GM08714 (cell line): ENCODE measurements around the gene CD55.

ENCODE experiments used
- H3K4me3 ChIP-seq: fragments of 200-500 bp; sonication (Bioruptor generic); 2 replicates; pipeline ENCODE4 v1.5.1; 2014; ENCODE audit warnings: mild to moderate bottlenecking, low read length, inconsistent platforms
- ZNF274 ChIP-seq: IDR thresholded peaks from 2 replicates; pipeline ENCODE4 v1.6.1; 2012; ENCODE audit warnings: mild to moderate bottlenecking, low read depth, low read length

The CD55 gene

DNA sequence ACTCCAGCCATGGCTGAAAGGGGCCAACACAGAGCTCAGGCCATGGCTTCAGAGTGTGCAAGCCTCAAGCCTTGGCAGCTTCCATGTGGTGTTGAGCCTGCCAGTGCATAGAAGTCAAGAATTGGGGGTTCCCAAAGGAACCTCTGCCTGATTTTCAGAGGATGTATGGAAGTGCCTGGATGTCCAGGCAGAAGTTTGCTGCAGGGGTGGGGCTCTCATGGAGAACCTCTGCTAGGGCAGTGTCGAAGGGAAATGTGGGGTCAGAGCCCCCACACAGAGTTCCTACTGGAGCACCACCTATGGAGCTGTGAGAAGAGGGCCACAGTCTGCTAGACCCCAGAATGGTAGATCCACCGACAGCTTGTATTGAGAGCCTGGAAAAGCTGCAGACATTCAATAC lies 29.8 kb upstream of the CD55 start:
- no peak overlapping the region for H3K4me3 ChIP-seq
- TF ChIP-seq ZNF274: no peak

DNA sequence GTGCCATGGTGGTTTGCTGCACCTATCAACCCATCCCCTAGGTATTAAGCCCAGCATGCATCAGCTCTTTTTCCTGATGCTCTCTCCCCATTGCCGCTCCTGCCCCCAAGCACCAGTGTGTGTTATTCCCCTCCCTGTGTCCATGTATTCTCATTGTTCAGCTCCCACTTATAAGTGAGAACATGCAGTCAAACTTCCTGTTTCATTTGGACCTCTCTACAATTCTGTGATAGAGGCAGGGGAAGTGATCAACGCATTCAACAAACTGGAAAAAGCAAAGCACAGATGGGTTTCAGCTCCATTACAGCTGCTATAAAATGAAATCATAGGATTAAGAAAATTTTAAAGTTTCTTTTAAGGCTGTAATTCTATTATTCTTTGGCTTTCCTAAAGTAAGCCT lies 23.3 kb upstream of the CD55 start:
- no peak overlapping the region for H3K4me3 ChIP-seq
- no peak for TF ChIP-seq ZNF274

DNA sequence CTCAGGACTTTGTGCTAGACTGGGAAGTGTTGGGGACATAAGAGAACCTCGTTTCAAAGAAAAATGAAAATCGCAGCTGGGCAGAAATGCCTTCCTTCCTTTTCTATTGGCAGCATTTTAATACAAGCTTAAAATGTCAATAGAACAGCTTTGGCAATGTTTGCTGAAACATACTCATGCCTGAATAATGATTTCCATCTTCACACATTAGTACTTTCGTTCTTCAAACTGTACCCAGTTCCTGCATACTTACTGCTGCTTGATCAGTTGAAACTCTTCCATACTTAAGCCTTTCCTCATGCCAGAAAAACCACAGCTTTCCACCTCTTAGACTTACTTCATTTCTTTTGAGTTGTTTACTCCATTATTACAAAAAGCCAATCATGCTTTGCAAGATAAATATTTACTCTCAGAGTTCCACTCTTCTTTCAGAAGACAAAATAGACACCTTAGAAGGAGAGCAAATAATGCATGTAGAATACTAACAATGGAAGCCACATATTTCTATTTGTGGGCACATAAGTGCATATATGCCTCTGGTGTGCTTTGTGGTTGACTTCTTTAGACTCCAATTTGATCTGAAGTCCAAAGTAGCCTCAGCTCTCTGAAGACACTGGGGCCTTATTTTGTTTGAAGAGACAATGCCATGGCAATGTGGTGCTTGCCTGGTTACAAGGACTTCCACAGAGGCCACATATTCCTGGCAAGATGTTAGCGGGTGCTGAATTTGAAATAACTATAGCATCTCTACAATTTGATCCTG lies 22.7 kb upstream of the CD55 start:
- TF ChIP-seq ZNF274: no peak
- H3K4me3 ChIP-seq: no peak overlapping the region

DNA sequence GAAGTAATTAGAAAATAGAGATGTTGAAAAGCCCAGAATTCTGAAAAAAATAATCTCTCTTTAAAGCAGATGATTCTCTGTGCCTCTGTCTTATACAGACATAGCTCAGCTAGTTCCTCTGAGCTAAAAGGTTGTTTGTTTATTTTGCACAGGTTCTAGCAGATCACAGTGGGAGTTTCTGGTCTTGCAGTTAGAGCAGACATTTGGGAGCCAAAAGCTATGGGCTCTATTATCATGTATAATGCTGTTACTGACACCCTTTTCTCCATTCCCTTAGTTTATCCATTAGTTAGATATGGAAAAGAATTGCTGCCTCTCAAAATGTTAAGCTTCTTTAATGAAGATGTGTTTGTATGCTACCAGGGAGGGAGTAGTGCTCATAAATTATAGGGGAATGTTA lies 20.5 kb upstream of the CD55 start:
- TF ChIP-seq ZNF274: no peak

DNA sequence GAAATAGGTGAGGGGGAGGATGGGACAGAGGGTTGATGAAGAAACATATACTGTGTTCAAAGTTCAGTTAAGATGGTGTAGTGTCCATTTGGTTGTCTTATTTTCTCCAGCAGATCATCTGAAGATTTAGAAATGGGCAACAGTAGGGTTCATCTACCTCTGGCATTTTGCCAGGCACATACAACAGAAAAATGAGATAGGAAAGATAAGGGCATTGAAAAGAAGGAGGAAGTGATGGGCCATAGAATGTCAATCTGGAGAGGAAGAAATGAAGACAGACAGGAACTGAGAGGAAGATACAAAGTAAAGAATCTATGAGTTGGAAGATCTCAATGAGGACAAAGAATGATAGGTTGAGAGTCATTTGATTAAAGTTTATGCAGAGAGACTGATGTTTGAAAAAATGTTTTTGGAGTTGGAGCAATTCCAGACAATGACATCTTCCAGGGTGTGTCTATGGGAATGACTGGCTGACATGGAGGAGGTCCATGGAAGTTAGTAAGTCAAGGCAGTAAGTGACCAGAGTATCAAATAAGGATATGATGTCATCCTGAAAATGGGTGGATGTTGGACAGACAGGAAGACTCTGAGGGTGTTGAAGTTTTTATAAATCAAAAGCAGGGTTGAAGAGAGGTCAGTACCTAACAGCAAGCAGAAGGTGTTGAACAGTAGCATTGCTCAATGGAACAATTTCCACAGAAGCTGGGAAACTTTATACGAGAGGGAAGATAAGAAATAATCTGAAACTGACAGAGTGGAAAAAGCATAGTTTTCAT lies 18.7 kb upstream of the CD55 start:
- H3K4me3 ChIP-seq: no peak overlapping the region
- no peak for TF ChIP-seq ZNF274

More for the DNA sequence above, 20.5 kb upstream of the CD55 start:
- no peak overlapping the region for H3K4me3 ChIP-seq

DNA sequence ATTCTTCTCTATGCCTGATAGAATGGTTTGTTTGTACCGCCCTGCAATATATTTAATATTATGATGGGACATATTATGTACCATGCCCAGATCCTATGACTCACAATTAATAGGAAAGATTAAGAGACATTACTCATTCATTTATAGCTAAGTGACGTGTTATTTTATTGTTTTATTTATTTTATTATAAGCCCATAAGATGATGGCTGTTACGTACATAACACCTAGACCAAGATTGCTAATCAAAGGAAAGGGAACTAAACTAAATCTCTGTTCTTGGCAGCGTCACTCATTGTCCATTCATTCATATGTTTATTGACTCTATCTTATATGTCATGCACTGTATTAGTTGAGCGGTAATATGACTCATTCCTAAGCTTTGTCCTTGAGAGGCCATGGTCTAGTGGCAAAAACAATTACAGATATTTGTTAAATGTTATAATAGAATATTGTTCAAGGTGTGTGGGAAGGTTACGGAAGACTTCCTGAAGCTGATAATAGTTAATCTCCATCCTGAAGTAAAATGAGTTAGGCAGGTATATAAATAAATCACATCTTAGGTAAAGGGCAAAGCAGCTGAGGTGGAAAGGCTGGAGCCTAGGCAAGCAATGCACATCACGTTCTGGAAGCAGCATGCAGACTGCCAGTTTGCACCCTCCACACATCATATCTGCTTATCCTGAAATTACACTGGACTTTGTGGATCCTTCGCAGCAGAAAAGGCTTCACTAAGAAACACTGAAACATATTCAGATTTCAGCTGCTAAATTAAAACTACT lies 16.6 kb upstream of the CD55 start:
- no peak overlapping the region for H3K4me3 ChIP-seq
- TF ChIP-seq ZNF274: no peak

DNA sequence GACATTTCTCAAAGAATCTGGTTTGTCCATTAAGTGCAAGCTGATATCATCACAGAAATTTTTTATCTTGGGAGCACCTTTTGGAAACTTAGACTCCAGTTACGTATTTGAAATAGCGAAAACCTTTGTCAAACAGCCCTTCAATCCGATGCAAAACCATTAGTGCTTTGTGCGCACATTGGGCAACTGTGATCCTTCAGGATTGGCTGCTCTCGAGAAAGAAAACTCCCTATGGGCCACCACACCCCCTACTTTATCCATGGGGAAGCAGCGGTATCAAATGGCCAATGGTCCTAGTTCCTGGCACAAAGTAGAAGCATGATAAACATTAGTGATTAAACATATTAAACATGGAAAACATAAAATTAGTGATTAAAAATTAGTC lies 16.0 kb upstream of the CD55 start:
- TF ChIP-seq ZNF274: no peak
- H3K4me3 ChIP-seq: no peak overlapping the region

DNA sequence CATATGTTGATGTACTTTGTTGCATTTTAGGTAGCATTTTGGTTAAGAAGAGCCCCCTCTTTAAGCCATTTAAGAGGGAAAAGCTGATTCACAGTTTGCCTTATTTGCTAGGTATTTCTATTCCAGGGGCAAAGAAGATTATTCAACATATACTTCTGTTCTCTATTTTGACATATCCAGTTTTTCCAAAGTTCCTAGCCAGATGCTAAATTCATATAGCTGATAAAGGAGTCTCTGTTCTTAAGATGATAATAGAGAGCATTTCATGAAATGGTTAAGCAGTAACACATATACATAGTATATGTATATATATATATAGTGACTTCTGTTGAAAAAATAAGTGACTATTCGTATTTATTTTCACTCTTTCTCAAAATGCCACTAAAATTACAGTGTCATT lies 15.5 kb upstream of the CD55 start:
- H3K4me3 ChIP-seq: no peak overlapping the region
- TF ChIP-seq ZNF274: no peak

DNA sequence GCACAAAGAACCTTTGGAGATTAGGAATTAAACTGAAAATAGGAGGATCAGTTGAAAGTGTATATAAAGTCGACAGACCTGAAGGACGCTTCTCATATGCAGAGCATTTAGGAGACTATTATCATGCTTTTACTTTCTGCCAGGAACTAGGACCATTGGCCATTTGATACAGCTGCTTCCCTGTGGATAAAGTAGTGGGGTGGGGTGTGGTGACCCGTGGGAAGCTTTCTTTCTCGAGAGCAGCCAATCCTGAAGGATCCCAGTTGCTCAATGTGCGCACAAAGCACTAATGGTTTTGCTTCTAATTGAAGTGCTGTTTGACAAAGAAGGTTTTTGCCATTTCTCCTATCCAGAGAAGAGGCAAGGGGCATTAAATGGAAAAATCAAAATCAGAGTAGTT lies 14.9 kb upstream of the CD55 start:
- no peak overlapping the region for H3K4me3 ChIP-seq
- TF ChIP-seq ZNF274: no peak

DNA sequence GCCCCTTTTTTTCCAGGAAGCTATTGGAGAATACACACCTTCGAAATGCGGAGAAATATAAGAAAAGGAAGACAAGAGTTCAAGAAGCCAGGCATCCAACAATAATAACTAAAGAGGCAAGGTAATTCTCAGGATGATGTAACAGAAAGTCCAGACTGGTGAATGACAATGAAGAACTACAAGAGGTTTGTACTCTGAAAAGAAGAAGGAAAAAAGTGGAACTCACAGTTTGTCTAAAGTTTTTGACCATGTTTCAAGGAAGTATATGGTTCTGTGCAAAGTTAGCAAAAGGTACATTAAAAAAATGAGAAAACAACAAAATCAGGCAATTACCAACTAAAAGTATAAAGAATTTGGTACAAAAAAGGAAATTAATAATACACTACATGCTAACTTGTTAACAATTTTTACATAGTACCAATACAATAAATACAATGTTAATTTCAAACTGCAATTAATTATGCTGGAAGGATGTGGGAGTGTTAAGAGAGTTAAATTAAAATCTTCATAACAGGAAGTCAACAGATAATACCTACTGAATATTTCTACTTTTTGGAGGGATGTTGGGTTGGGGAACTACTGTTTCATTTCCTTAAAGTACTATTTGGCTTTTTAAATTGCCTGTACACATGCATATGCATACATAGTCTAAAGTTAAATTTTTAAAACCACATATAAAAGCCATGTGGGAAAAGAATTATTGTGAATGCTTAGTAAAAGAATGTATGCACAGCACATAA lies 12.9 kb upstream of the CD55 start:
- no peak overlapping the region for H3K4me3 ChIP-seq
- TF ChIP-seq ZNF274: no peak

DNA sequence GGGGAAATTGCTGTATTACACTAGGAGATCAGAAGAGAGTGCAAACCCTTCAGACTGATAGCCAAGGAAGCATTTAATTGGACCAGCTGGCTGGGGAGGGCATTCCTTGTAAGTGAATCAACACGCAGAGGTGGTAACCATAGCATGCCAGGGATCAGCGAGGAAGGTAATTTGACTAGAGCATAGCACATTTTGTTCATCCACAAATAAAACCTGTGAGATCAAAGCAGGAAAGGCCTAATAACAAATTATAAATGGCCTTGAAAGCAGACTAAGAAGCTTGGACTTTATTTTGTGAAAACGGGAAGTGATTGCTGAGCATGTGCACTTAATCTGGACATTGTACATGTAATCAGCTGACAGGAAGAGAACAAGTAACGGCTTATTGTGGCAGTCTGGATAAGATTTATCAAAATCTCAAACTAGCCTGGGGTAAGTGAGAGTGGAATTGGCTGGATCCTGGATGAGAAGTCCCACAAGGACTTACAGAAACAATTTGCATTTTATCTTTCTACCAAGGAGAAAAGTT lies 11.7 kb upstream of the CD55 start:
- no peak for TF ChIP-seq ZNF274
- no peak overlapping the region for H3K4me3 ChIP-seq

DNA sequence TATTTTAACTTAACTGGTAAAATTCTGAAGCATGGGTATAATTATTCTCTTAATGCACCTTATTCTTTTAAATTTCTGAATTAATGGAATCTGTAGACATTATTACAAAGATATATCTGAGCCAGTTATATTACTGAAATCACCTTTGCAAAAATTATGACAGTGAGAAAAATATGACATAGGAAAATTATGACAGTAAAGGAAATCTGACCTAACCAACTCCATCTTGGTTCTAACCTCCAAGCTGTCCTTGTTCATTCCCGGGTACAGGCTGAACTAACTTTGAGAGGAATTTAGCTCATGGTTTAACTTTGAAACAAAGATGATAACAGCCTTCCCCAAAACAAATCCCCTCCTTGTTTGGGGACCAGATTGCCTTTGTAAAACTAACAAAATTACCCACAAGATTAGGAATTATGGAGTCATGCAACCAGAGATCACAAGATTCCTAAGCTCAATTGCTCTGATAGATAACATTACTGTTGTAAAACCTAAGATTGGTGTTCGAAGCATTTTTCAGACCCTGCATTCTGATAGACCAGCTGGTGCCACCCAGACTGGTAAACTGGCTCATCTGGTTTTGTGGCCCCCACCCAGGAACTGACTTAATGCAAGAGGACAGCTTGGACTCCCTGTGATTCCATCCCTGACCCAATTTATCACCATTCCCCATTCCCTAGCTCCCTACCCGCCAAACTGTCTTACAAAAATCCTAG lies 9.4 kb upstream of the CD55 start:
- no peak for TF ChIP-seq ZNF274
- H3K4me3 ChIP-seq: no peak overlapping the region

DNA sequence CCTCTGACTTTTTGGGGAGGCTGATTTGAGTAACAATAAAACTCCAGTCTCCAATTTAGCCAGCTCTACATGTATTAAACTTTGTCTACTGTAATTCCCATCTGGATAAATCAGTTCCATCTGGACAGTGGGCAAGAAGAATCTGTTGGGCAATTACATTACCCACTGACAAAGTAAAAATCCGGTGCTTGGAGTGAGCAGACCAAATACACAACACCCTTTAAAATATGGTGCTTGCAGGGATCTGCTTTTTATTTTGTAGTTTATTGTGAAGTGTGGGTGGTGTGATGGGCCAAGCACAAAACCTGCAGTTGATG lies 8.9 kb upstream of the CD55 start:
- H3K4me3 ChIP-seq: no peak overlapping the region
- TF ChIP-seq ZNF274: no peak
